ENCODE results near the gene TSPAN4.

The TSPAN4 gene

GRCh38 chr11:911031-911889, 68.6 kb downstream of the TSPAN4 start:
- DNase-seq: peak; percentile 80 to 83

GRCh38 chr11:911890-912219, 69.2 kb downstream of the TSPAN4 start:
- peak; percentile 6 to 33 for DNase-seq

- no peak for DNase-seq
These were observed 69.6 kb downstream of the TSPAN4 start for GRCh38 chr11:912266-912665.

DNA sequence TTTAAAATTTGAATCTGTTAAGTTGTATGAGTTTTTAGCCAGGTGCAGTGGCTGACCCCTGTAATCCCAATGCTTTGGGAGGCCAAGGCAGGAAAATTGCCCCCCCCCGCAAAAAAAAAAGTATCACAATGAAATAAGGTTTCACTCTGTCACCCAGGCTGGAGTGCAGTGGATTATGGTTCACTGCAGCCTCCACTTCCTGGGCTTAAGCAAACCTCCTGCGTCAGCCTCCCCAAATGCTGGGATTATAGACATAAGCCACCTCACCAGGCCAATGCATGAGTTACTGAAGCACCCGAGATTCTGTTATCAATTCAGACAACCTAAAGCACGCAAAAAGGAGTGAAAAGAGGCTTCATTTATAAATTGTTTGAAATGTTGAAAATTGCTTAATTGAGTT, 70.4 kb downstream of the TSPAN4 start:
- no peak for DNase-seq

GRCh38 chr11:914204-914603, 71.6 kb downstream of the TSPAN4 start:
- DNase-seq: no peak

- DNase-seq: peak in 1 of 2 donors; percentile 22
These were observed 72.3 kb downstream of the TSPAN4 start for GRCh38 chr11:914747-915501.
